GM23338 (cell line): Measurements from ENCODE around the gene MAPT.

Experiments used
- CREB1 ChIP-seq: fragments of 250-450 bp; sonication (Bioruptor Pico); IDR thresholded peaks from 2 replicates; pipeline ENCODE4 v1.5.0; 2020; ENCODE audit warnings: low read depth, mild to moderate bottlenecking, moderate library complexity
- CTCF ChIP-seq, 2 experiments: fragments of 200-600 bp in 1 of 2; sonication (generic) in 1 of 2; conservative IDR thresholded peaks; 2 replicates each; pipeline versions ENCODE4 v1.5.1 to v1.6.1; 2016 to 2017; ENCODE audit warnings: antibody characterized with exemption in 2 of 2, low read depth in 2 of 2, mild to moderate bottlenecking in 2 of 2, moderate library complexity in 1 of 2
- EZH2 ChIP-seq: fragments of 200-600 bp; sonication (generic); IDR thresholded peaks from one replicate; pipeline ENCODE4 v1.8.0; 2017; ENCODE audit warnings: antibody characterized with exemption, mild to moderate bottlenecking, low read depth; ENCODE audit not compliant: unreplicated experiment
- EZH2phosphoT487 ChIP-seq: fragments of 200-600 bp; sonication (generic); IDR thresholded peaks from one replicate; pipeline ENCODE4 v1.8.1; 2018; ENCODE audit warnings: antibody characterized with exemption; ENCODE audit not compliant: unreplicated experiment
- JUNB ChIP-seq: IDR thresholded peaks from one replicate; pipeline ENCODE4 v1.6.1; 2016; ENCODE audit warnings: antibody characterized with exemption; ENCODE audit not compliant: unreplicated experiment
- NANOG ChIP-seq: IDR thresholded peaks from 2 replicates; pipeline ENCODE4 v1.6.1; 2016; ENCODE audit warnings: antibody characterized with exemption, borderline replicate concordance
- POLR2AphosphoS5 ChIP-seq: IDR thresholded peaks from 2 replicates; pipeline ENCODE4 v1.6.1; 2016; ENCODE audit warnings: antibody characterized with exemption, low read depth
- REST ChIP-seq: IDR thresholded peaks from one replicate; pipeline ENCODE4 v1.6.1; 2018; ENCODE audit warnings: antibody characterized with exemption; ENCODE audit not compliant: unreplicated experiment
- ZNF114 ChIP-seq: fragments of 250-450 bp; sonication (Bioruptor Pico); IDR thresholded peaks from 2 replicates; pipeline ENCODE4 v1.5.0; 2020; ENCODE audit warnings: mild to moderate bottlenecking, moderate library complexity
- ZNF331 ChIP-seq: fragments of 250-450 bp; sonication (Bioruptor Pico); IDR thresholded peaks from 2 replicates; pipeline ENCODE4 v1.5.0; 2020; ENCODE audit warnings: low read depth, mild to moderate bottlenecking, moderate library complexity
- TF ChIP-seq, protein P1 (sequence below): IDR thresholded peaks from 2 replicates; pipeline ENCODE4 v1.6.1; 2016; ENCODE audit warnings: antibody characterized with exemption
- TF ChIP-seq, protein P2 (sequence below): fragments of 250-450 bp; sonication (Bioruptor Pico); IDR thresholded peaks from 2 replicates; pipeline ENCODE4 v1.5.0; 2020; ENCODE audit warnings: mild to moderate bottlenecking, moderate library complexity

GRCh38 chr17:46027976-46028325 lies 133.6 kb downstream of the MAPT start:
- TF ChIP-seq REST: no peak
- TF ChIP-seq CTCF (conservative IDR thresholded peaks at IDR 0.05; ENCODE audit: low read depth in 2 of 2): no peak
- TF ChIP-seq EZH2phosphoT487: no peak
- no peak for TF ChIP-seq POLR2AphosphoS5
- TF ChIP-seq, protein P1, sequence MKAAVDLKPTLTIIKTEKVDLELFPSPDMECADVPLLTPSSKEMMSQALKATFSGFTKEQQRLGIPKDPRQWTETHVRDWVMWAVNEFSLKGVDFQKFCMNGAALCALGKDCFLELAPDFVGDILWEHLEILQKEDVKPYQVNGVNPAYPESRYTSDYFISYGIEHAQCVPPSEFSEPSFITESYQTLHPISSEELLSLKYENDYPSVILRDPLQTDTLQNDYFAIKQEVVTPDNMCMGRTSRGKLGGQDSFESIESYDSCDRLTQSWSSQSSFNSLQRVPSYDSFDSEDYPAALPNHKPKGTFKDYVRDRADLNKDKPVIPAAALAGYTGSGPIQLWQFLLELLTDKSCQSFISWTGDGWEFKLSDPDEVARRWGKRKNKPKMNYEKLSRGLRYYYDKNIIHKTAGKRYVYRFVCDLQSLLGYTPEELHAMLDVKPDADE: no peak
- no peak for TF ChIP-seq EZH2
- TF ChIP-seq, protein P2, sequence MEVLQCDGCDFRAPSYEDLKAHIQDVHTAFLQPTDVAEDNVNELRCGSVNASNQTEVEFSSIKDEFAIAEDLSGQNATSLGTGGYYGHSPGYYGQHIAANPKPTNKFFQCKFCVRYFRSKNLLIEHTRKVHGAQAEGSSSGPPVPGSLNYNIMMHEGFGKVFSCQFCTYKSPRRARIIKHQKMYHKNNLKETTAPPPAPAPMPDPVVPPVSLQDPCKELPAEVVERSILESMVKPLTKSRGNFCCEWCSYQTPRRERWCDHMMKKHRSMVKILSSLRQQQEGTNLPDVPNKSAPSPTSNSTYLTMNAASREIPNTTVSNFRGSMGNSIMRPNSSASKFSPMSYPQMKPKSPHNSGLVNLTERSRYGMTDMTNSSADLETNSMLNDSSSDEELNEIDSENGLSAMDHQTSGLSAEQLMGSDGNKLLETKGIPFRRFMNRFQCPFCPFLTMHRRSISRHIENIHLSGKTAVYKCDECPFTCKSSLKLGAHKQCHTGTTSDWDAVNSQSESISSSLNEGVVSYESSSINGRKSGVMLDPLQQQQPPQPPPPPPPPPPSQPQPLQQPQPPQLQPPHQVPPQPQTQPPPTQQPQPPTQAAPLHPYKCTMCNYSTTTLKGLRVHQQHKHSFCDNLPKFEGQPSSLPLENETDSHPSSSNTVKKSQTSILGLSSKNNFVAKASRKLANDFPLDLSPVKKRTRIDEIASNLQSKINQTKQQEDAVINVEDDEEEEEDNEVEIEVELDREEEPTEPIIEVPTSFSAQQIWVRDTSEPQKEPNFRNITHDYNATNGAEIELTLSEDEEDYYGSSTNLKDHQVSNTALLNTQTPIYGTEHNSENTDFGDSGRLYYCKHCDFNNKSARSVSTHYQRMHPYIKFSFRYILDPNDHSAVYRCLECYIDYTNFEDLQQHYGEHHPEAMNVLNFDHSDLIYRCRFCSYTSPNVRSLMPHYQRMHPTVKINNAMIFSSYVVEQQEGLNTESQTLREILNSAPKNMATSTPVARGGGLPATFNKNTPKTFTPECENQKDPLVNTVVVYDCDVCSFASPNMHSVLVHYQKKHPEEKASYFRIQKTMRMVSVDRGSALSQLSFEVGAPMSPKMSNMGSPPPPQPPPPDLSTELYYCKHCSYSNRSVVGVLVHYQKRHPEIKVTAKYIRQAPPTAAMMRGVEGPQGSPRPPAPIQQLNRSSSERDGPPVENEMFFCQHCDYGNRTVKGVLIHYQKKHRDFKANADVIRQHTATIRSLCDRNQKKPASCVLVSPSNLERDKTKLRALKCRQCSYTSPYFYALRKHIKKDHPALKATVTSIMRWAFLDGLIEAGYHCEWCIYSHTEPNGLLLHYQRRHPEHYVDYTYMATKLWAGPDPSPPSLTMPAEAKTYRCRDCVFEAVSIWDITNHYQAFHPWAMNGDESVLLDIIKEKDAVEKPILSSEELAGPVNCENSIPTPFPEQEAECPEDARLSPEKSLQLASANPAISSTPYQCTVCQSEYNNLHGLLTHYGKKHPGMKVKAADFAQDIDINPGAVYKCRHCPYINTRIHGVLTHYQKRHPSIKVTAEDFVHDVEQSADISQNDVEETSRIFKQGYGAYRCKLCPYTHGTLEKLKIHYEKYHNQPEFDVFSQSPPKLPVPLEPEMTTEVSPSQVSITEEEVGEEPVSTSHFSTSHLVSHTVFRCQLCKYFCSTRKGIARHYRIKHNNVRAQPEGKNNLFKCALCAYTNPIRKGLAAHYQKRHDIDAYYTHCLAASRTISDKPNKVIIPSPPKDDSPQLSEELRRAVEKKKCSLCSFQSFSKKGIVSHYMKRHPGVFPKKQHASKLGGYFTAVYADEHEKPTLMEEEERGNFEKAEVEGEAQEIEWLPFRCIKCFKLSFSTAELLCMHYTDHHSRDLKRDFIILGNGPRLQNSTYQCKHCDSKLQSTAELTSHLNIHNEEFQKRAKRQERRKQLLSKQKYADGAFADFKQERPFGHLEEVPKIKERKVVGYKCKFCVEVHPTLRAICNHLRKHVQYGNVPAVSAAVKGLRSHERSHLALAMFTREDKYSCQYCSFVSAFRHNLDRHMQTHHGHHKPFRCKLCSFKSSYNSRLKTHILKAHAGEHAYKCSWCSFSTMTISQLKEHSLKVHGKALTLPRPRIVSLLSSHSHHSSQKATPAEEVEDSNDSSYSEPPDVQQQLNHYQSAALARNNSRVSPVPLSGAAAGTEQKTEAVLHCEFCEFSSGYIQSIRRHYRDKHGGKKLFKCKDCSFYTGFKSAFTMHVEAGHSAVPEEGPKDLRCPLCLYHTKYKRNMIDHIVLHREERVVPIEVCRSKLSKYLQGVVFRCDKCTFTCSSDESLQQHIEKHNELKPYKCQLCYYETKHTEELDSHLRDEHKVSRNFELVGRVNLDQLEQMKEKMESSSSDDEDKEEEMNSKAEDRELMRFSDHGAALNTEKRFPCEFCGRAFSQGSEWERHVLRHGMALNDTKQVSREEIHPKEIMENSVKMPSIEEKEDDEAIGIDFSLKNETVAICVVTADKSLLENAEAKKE: no peak
- no peak for TF ChIP-seq JUNB
- no peak for TF ChIP-seq ZNF331 (CRISPR knock-in tag)
- TF ChIP-seq NANOG: no peak
- TF ChIP-seq ZNF114 (CRISPR knock-in tag): no peak
- no peak for TF ChIP-seq CREB1 (CRISPR knock-in tag)
